Right atrium auricular region (tissue), 2 donors: Measurements from ENCODE around the gene SLC7A6OS. TPM values are rescaled to one million over a fixed set of nuclear protein-coding genes. Genes with fewer than 3 reads are reported as not detected.

Source experiments
- DNase-seq: peaks from one replicate; pipeline ENCODE4 v3.0.0-alpha.2; 2019; ENCODE audit warnings: low spot score
- H3K27ac ChIP-seq, 2 donors: fragments of 200-600 bp; sonication (generic); 1 replicate in 1 of 2; 2 replicates in 1 of 2; pipeline ENCODE4 v1.5.1; 2016 to 2019
- H3K27me3 ChIP-seq, 2 donors: fragments of 200-600 bp; sonication (generic); one replicate each; pipeline versions ENCODE4 v1.5.1 to v1.6.0; 2017 to 2019
- H3K36me3 ChIP-seq: fragments of 200-600 bp; sonication (generic); one replicate; pipeline ENCODE4 v1.5.1; 2016
- H3K4me1 ChIP-seq, 2 donors: fragments of 200-600 bp; sonication (generic); one replicate each; pipeline versions ENCODE4 v1.5.1 to v1.6.0; 2017 to 2019
- H3K4me3 ChIP-seq, 2 donors: fragments of 200-600 bp; sonication (generic); 1 replicate in 1 of 2; 2 replicates in 1 of 2; pipeline ENCODE4 v1.5.1; 2017 to 2019; ENCODE audit warnings: mild to moderate bottlenecking in 1 of 2, moderate library complexity in 1 of 2
- H3K9me3 ChIP-seq, 2 donors: fragments of 200-600 bp; sonication (generic); one replicate each; pipeline ENCODE4 v1.5.1; 2019
- total RNA-seq, 2 donors: library from RNA; depleted of rRNA; stranded (reverse); fragments of >200 nt; gene quantifications; one replicate each; pipeline ENCODE4 v1.1.0, GENCODE V29; 2016
- TF ChIP-seq, protein P1 (sequence below), 2 donors: fragments of 200-600 bp; sonication (generic); IDR thresholded peaks; one replicate each; pipeline ENCODE4 v1.5.1; 2019; ENCODE audit warnings: antibody characterized with exemption in 2 of 2

Gene SLC7A6OS
- total RNA-seq, 2 donors from 2014 or later = 6.8 to 8.6 TPM

DNA sequence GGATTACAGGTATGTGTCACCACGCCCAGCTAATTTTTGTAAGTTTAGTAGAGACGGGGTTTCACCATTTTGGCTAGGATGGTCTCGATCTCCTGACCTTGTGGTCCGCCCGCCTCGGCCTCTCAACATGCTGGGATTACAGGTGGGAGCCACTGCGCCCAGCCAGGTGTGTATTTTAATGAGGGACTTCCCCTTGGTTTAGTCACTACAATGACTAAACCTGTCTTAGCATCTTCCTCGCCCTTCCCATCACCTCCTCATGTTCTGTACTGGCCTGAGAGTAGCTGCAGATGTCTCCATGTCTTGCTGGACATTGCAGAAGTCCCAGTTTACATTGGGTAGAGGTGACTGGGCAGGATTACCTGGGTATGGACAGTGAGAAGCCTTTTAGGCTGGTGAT, 36.9 kb downstream of the SLC7A6OS start:
- H3K4me1 ChIP-seq = peaks cover 0 to 61% of the 10 kb centered on the region in 2 donors
- peak overlapping the region in 1 of 2 donors; percentile 61 for H3K27ac ChIP-seq
- TF ChIP-seq, protein P1, sequence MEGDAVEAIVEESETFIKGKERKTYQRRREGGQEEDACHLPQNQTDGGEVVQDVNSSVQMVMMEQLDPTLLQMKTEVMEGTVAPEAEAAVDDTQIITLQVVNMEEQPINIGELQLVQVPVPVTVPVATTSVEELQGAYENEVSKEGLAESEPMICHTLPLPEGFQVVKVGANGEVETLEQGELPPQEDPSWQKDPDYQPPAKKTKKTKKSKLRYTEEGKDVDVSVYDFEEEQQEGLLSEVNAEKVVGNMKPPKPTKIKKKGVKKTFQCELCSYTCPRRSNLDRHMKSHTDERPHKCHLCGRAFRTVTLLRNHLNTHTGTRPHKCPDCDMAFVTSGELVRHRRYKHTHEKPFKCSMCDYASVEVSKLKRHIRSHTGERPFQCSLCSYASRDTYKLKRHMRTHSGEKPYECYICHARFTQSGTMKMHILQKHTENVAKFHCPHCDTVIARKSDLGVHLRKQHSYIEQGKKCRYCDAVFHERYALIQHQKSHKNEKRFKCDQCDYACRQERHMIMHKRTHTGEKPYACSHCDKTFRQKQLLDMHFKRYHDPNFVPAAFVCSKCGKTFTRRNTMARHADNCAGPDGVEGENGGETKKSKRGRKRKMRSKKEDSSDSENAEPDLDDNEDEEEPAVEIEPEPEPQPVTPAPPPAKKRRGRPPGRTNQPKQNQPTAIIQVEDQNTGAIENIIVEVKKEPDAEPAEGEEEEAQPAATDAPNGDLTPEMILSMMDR (IDR thresholded peaks at IDR 0.05) = no peak
- DNase-seq = no peak
- no peaks in the 10 kb centered on the region for H3K27me3 ChIP-seq
- no peaks in the 10 kb centered on the region for H3K9me3 ChIP-seq
- H3K4me3 ChIP-seq = no peak overlapping the region
- peaks cover 38% of the 10 kb centered on the region for H3K36me3 ChIP-seq

DNA sequence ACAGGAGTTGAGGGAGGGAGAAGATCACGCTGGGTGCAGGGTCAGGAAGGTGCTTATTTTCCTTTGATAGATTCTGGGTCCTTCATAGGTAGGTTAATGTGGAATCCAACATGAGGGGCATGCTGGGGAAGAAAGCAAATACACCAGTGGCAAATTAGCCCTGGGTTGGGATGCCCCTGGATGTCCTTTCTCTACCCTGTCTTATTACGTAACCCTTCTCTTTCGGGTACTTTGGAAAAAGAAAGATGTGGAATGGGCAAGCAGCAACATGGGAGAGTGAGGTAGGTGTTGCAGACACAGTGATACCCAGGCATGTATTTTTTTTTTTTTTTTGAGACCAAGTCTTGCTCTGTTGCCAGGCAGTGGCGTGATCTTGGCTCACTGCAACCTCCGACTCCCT, 37.3 kb downstream of the SLC7A6OS start:
- Histone ChIP-seq H3K27ac (peak overlapping the region in 1 of 2 donors; percentile 35), H3K27me3 (no peaks in the 10 kb centered on the region)

DNA sequence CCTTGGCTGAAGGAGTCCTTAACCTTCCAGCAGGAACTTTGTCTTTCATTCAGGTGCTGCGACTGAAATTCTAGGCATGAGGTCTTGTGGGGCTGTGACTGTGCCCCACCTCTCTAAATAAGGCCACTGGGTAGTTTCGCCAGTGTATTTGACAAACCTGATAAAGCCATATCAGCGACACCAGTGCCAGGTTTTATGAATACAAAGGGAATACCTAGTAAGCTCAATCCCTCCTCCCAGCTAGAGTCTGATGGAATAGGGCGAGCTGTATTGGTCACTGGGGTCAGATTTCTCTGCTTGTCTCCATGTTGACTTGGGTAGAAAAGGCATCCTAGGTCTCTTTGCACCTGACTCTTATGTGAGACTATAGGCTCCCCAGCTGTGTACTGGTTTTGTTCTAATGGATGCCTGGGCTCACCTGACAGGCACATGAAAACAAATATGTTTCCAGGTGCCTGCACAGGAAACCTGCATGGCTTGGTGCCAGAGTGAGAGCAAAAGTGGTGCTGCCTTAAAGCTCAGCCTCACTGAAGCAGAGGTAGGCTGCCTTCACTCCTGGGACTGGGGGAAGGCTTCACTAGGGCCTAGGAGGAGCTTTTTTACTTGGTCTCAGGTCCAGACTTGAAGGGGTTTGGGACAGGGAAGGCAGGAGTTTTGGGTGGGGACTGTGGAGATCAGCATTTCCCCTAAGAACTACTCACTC, 38.1 kb downstream of the SLC7A6OS start:
- Histone ChIP-seq H3K27ac (peak overlapping the region; percentile 9 to 35), H3K36me3 (peaks cover 33% of the 10 kb centered on the region), H3K4me3 (no peak overlapping the region), H3K4me1 (peaks cover 0 to 73% of the 10 kb centered on the region in 2 donors), H3K9me3 (no peaks in the 10 kb centered on the region), H3K27me3 (no peaks in the 10 kb centered on the region)
- TF ChIP-seq, protein P1 (IDR thresholded peaks at IDR 0.05) = no peak
- no peak for DNase-seq

More for the DNA sequence above, 37.3 kb downstream of the SLC7A6OS start:
- Histone ChIP-seq H3K36me3 (peaks cover 38% of the 10 kb centered on the region), H3K4me1 (peaks cover 0 to 65% of the 10 kb centered on the region in 2 donors), H3K9me3 (no peaks in the 10 kb centered on the region), H3K4me3 (no peak overlapping the region)
- no peak for DNase-seq
- TF ChIP-seq, protein P1 (IDR thresholded peaks at IDR 0.05) = no peak

DNA sequence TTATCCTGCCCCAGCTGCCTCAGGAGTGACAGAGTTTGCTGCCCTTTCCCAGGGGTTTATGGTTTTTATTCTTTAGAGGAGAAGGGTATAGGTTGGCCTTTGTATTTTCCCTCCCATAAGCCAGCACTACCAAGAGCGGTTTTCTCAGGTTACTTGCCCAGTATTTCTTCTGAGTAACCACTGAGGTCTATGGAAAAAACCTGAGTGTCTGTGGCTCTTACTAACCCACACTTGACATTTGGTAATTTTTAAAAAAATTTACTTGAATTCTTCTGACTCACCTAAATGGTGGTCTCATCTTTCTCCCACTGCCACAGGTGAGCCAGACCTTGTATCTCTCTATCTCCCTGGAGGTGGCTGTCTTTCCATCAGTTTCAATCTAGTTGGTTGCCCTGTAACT, 40.4 kb downstream of the SLC7A6OS start:
- TF ChIP-seq, protein P1 (IDR thresholded peaks at IDR 0.05) = no peak
- peaks cover 26% of the 10 kb centered on the region for H3K36me3 ChIP-seq
- no peaks in the 10 kb centered on the region for H3K9me3 ChIP-seq
- peaks cover 0 to 83% of the 10 kb centered on the region in 2 donors for H3K4me1 ChIP-seq
- peak overlapping the region; percentile 20 to 42 for H3K27ac ChIP-seq
- H3K27me3 ChIP-seq = no peaks in the 10 kb centered on the region
- no peak overlapping the region for H3K4me3 ChIP-seq
- no peak for DNase-seq

DNA sequence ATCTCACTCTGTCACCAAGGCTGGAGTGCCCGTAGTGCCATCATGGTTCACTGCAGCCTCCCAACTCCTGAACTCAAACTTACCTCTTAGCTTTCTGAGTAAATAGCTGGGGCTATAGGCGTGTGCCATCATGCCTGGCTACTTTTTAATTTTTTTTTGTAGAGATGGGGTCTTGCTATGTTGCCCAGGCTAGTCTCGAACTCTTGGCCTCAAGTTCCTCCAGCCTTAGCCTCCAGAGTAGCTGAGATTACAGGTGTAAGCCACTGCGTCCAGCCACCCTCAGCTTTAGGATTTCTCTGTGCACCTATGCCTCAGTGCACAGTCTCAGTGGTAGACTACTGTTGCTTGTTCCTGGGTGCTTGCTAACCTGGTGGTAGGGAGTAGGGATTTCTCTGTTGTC, 41.0 kb downstream of the SLC7A6OS start:
- Histone ChIP-seq H3K27ac (peak overlapping the region in 1 of 2 donors; percentile 42), H3K9me3 (no peaks in the 10 kb centered on the region), H3K4me3 (no peak overlapping the region), H3K36me3 (peaks cover 20% of the 10 kb centered on the region), H3K4me1 (peaks cover 0 to 81% of the 10 kb centered on the region in 2 donors), H3K27me3 (no peaks in the 10 kb centered on the region)
- no peak for DNase-seq
- TF ChIP-seq, protein P1 (IDR thresholded peaks at IDR 0.05) = no peak
